HG03135 (cell line): ENCODE measurements around the gene MKNK2.
"Not testable (repeated sequence)": the region's sequence is repeated elsewhere in the genome, so short reads cannot be mapped to it uniquely, and the experiment has no call there.

Source experiments
- ATAC-seq: cut with Tn5 transposase; IDR thresholded peaks from one replicate; pipeline ENCODE4 v1.9.1; 2021; ENCODE audit warnings: mild to moderate bottlenecking, moderate library complexity; ENCODE audit not compliant: unreplicated experiment

MKNK2 gene

GRCh38 chr19:2044709-2045500, 6.1 kb downstream of the MKNK2 start:
- ATAC-seq, result no peak

- ATAC-seq, result no peak
Observed at GRCh38 chr19:2043961-2044708, 6.9 kb downstream of the MKNK2 start.

GRCh38 chr19:2043251-2043641, 7.8 kb downstream of the MKNK2 start:
- ATAC-seq, result no peak

- peak; percentile 12 for ATAC-seq
Observed at GRCh38 chr19:2042485-2043250, 8.4 kb downstream of the MKNK2 start.

- peak; percentile 67 for ATAC-seq
Observed at GRCh38 chr19:2041683-2042484, 9.2 kb downstream of the MKNK2 start.

GRCh38 chr19:2041433-2041682, 9.7 kb downstream of the MKNK2 start:
- no peak for ATAC-seq

GRCh38 chr19:2040647-2041432, 10.2 kb downstream of the MKNK2 start:
- no peak for ATAC-seq

GRCh38 chr19:2039959-2040646, 10.9 kb downstream of the MKNK2 start:
- no peak for ATAC-seq

- no peak for ATAC-seq
Observed at GRCh38 chr19:2039089-2039958, 11.7 kb downstream of the MKNK2 start.

- no peak for ATAC-seq
Observed at GRCh38 chr19:2038284-2039088, 12.6 kb downstream of the MKNK2 start.

- ATAC-seq, result no peak
Observed at GRCh38 chr19:2037651-2038255, 13.3 kb downstream of the MKNK2 start.

- no peak for ATAC-seq
Observed at GRCh38 chr19:2036424-2036823, 14.6 kb downstream of the MKNK2 start.

- no peak for ATAC-seq
Observed at GRCh38 chr19:2035590-2035991, 15.5 kb downstream of the MKNK2 start.

GRCh38 chr19:2034729-2035589, 16.1 kb downstream of the MKNK2 start:
- ATAC-seq, result no peak

- ATAC-seq, result not testable (repeated sequence)
Observed at GRCh38 chr19:2034253-2034652, 16.8 kb downstream of the MKNK2 start.

GRCh38 chr19:2033825-2034159, 17.3 kb downstream of the MKNK2 start:
- no peak for ATAC-seq
